Kidney epithelial cell (primary cell): Measurements from ENCODE around the gene GPM6B. TPM values are rescaled to one million over a fixed set of nuclear protein-coding genes. Genes with fewer than 3 reads are reported as not detected.

Source experiments
- DNase-seq: peaks from one replicate; pipeline ENCODE4 v3.0.0-alpha.2; 2010; ENCODE audit warnings: low read depth
- H3K27me3 ChIP-seq: 2 replicates; pipeline ENCODE4 v1.6.0; 2011; ENCODE audit warnings: low read length; ENCODE audit not compliant: control insufficient read depth, insufficient read depth
- H3K36me3 ChIP-seq: 2 replicates; pipeline ENCODE4 v1.5.1; 2011; ENCODE audit warnings: low read length; ENCODE audit not compliant: control insufficient read depth, insufficient read depth
- H3K4me3 ChIP-seq: 2 replicates; pipeline ENCODE4 v1.5.1; 2011; ENCODE audit warnings: low read depth, mild to moderate bottlenecking, control low read depth, low read length
- total RNA-seq: library from RNA; depleted of rRNA; stranded (reverse); fragments of >200 nt; gene quantifications from 2 replicates; pipeline ENCODE4 v1.2.3, GENCODE V29; 2015
- TF ChIP-seq, protein P1 (sequence below): IDR thresholded peaks from 2 replicates; pipeline ENCODE4 v1.5.1; 2011; ENCODE audit warnings: mild to moderate bottlenecking, moderate library complexity, low read length, control low read depth, inconsistent platforms; ENCODE audit not compliant: insufficient read depth, poor library complexity, severe bottlenecking

GPM6B gene
- total RNA-seq, 1 donor from 2014 or later, result 4.3 TPM

DNA sequence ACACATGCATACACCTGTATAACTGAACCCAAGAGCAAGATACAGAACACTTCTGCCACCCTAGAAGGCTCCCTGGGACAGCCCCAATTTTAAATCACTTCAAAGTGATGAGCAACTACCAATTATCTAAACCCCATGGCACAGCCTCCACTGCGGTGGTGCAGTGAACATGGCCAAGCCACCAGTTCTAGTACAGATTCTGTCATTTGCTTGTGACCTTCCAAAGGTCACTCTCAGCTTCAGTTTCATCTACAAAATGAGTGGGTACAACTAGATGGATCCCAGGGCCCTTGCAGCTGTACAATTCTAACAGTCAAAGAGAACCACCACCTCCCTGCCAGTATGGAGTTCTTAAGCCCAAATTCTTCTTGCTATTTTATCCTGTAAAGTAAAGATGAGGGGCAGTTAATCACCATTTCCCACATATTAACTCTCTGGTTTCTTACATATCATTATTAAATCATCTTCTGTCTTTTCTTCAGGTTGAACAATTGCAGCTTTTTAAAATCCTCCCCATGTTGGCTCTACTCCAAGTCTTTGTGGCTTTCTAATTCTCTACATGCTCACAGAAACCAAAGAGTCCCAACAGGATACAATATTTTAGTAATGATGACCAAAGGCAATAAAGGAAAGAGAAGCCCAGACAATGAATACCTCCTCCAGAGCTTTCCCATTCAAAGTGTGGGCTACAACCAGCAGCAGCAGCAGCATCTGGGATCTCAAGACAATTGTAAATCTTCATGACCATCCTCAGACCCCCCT is 39.0 kb upstream of the GPM6B start:
- H3K36me3 ChIP-seq, result no peaks in the 10 kb centered on the region
- DNase-seq, result no peak
- no peaks in the 10 kb centered on the region for H3K27me3 ChIP-seq
- TF ChIP-seq, protein P1, sequence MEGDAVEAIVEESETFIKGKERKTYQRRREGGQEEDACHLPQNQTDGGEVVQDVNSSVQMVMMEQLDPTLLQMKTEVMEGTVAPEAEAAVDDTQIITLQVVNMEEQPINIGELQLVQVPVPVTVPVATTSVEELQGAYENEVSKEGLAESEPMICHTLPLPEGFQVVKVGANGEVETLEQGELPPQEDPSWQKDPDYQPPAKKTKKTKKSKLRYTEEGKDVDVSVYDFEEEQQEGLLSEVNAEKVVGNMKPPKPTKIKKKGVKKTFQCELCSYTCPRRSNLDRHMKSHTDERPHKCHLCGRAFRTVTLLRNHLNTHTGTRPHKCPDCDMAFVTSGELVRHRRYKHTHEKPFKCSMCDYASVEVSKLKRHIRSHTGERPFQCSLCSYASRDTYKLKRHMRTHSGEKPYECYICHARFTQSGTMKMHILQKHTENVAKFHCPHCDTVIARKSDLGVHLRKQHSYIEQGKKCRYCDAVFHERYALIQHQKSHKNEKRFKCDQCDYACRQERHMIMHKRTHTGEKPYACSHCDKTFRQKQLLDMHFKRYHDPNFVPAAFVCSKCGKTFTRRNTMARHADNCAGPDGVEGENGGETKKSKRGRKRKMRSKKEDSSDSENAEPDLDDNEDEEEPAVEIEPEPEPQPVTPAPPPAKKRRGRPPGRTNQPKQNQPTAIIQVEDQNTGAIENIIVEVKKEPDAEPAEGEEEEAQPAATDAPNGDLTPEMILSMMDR, result no peak
- H3K4me3 ChIP-seq, result no peak overlapping the region

DNA sequence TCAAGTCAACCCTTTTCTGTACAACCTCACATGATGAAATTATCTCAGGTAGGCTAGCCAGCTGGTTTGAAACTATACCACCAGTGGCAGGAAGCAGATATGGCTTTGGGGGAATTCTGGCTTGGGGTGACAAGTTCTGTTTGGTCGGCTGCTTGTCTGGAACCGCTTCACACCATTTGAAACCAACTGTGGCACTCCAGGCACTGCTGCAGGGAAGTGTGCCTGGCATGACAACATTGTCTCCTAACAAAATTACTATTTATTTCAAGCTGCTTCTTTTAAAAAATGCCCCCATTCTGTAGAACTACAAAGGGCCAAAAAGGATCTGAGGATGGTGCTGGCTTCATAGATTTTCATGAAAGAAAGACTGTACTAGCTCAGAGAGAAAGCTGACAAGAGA is 37.1 kb upstream of the GPM6B start:
- Histone ChIP-seq H3K4me3 (no peak overlapping the region), H3K36me3 (no peaks in the 10 kb centered on the region), H3K27me3 (no peaks in the 10 kb centered on the region)
- TF ChIP-seq, protein P1, result no peak
- no peak for DNase-seq

DNA sequence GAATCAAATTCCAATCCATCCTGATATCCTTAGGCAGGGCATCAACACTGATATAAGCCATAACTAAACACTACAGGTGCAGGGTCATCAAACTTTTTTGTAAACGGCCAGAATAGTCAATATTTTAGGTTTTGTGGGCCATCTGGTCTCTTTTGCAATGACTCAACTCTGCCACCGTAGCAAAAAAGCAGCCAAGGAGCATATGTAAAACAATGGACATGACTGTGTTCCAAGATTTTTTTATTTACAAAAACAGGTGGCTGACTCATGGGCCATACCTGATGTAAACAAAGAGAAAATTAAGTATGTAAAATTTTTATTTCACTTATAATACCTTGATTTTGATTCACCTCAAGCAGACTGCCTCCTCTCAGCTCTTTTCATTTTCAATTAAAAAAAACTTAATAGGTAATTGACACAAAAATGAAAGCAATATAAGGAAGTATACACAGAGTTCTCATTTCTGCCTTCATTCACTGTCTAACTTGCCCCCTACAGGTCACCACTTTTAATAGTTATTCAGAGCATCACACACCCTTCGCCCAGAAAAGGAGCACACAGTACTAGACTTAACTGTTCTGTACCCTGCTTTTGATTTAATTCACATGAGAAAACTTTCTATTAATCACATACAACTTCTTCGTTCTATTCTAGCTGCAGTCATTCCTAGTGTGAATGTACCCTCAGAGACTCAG is 35.3 kb upstream of the GPM6B start:
- no peak overlapping the region for H3K4me3 ChIP-seq
- no peak for DNase-seq
- H3K27me3 ChIP-seq, result no peaks in the 10 kb centered on the region
- TF ChIP-seq, protein P1, result no peak
- no peaks in the 10 kb centered on the region for H3K36me3 ChIP-seq

DNA sequence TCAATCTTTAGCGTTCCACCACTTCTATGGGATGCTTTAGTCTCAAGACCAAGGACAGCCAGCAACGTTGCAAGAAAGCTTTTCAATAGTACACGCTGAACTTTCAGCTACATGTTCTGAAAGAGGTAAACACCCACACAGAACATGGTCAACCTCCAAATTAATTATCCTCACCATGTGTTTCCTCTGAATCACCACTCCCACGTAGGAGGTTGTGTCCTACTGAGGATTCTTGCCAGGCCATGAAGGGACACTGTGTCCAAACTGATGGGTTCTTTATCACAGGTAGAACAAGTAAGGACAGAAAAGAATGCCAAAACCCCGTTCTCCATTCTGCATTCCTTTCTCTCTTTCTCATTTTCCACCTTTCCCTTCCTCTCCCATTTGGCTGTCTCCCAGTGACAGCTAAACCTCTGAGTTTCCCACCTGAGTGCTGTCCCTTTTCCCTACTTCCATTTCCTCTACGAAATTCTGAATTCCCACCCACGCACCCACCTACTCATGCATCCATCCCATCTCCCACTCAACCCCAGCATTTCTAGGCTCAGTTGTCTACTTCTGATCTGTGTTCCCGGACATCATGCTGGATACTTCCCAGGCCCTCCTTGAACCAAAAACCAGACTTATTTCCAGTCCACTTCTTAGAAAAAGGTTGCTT is 29.0 kb upstream of the GPM6B start:
- H3K36me3 ChIP-seq, result no peaks in the 10 kb centered on the region
- peaks cover 2% of the 10 kb centered on the region for H3K27me3 ChIP-seq
- TF ChIP-seq, protein P1, result no peak
- H3K4me3 ChIP-seq, result no peak overlapping the region
- no peak for DNase-seq

DNA sequence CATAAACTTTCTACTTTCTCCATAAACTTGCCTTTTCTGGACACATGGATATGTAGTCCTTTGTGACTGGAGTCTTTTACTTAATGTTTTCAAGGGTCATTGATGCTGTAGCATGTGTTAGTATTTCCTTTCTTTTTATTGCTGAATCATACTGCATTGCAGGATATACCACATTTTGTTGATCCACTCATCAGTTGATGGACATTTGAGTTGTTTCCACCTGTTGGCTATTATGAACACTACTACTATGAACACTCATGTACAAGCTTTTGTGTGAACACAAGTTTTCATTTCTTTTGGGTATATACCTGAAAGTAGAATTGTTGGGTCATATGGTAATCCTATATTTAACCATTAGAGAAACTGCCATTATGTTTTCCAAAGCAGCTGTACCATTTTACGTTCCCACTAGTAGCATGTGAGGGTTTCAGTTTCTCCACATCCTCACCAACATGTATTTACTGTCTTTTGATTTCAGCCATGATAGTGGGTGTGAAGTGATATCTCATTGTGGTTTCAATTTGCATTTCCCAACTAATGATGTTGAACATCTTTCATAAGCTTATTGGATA is 26.3 kb upstream of the GPM6B start:
- Histone ChIP-seq H3K4me3 (no peak overlapping the region), H3K36me3 (no peaks in the 10 kb centered on the region), H3K27me3 (peaks cover 8% of the 10 kb centered on the region)
- TF ChIP-seq, protein P1, result no peak
- DNase-seq, result no peak
